ENCODE results near the gene BCR. TPM values are rescaled to one million over a fixed set of nuclear protein-coding genes. Genes with fewer than 3 reads are reported as not detected.

BCR gene
- total RNA-seq, 1 donor from 2014 or later: 98.1 TPM

DNA sequence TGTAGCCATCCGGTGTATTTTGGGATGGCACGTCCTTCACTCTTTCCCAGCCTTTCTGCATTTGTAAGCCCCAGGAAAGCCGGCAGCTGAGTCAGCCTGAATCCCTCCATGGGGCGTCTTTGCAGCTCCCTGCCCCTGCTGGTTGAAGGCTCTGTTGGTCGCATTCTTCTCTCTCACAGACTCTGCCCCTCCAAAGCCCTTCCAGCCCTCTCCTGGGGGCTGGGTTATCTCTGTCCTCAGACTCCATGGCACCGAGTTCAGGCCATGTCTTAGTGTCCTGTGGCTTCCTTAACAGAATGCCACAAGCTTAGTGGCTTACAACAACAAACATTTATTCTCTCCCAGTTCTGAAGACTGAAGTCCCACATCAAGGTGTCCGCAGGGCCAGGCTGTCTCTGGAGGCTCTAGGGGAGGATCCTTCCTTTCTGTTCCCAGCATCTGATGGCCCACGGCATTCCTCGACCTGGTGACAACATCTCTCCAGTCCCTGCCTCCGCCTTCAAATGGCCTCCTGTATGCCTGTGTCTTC lies 62.2 kb downstream of the BCR start:
- no peak for DNase-seq (ENCODE audit: low spot score)

DNA sequence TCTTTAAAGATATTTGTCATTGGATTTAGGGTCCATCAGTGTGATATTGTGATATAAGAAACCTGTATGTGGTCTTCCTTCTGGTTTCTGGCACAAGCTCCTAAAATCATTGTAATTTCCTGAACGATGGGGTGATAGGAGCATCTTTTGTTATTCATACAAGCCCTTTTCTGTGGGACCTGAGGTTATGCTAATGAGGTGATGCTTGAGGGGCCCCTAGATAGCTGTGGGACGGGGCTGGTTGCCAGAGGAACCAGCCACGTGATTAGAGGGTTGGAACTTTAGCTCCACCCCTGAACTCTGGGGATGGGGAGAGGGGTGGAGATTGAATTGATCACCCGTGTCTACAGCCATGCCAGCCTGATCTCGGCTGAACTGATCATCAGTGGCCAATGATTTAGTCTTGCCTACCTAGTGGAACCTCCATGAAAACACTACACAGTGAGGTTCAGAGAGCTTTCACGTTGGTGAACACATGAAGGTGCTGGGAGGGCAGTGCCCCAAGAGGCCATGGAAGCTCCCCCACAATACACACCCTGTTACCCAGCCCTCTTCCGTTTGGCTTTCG lies 62.8 kb downstream of the BCR start:
- no peak for DNase-seq (ENCODE audit: low spot score)

DNA sequence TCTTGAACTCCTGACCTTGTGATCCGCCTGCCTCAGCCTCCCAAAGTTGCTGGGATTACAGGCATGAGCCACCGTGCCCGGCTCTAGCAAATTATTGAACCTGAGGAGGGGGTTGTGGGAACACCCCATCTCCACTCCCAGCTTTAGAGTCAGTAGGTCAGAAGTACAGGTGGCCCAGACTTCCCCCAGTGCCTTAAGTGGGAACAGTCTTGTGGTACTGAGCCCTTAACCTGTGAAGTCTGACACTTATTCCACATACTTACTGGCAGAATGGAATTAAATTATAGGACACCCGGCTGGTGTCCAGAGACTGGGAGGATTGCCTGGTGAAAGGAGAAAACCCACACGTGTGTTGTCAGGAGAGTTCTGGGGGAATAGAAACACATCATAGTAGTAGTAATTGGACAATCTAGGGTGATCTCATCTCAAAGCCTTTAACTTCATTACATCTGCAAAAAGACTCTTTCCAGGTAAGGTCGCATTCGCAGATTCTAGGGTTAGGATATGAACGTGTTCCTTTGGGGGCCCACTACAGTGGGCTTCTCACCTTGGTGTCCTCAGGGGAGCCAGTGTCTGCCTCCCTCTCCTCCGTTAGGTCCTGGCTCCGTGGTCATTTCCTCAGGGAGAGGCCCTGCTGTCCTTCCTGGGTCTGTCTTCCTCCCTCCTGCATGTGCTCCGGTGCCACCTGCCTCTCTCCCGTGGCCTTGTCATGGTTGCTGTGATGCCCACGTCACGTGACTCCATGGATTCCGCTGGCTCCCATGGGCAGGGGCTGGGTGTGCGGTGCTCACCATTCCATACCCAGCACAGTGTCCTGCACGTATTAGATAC lies 63.8 kb downstream of the BCR start:
- no peak for DNase-seq (ENCODE audit: low spot score)

DNA sequence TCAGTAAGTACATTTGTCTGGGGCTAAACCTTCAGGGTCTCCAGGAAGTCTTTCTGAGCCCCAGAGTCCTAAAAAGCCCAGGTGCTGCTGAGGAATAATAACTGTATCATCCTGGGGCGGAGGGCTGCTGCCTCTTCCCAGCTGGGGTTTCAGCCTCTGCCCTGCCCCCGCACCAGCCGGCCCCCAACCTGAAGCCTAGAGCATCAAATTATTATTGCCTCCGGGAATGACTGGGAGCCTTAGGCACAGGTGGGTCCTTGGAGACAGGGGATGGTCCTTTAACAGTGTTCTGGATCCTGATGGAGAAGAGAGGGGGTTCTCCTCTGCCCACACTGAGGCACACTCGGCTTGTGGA lies 64.4 kb downstream of the BCR start:
- no peak for DNase-seq (ENCODE audit: low spot score)

DNA sequence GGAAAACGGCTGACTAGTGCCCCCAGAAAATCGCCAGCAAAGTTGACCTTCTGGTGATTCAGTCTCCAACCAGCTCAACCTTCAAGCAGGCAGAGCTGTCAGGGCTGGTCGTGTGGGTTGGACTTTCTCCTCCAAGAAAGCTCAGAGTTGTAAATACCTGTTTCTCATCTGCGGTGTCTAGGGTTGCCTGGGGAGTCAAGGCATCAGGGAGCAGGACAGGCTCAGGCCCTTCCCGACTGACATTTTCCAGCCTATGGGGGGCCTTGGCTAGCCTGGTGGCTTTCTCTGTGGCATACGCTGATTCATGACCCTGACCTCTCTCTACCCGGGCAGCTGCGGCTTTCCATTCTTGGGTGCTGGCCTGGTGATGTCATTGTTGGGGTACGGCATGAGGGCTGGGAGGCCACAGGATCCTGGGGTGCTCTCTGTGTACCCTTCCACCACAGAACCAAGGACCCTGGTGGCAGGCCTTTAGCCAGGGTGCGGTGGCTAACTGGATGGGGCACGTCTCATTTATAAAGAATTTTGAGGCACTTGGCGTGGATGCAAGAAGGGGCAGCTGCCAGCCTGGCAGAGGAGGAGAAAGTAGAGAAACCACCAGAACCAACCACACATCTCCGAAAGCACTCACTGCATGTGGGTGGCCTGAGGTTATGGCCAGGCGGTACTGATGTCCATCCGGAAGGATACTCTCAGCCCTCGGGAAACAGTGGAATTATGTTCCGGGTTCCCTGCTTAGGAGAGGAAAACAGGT lies 64.9 kb downstream of the BCR start:
- no peak for DNase-seq (ENCODE audit: low spot score)

DNA sequence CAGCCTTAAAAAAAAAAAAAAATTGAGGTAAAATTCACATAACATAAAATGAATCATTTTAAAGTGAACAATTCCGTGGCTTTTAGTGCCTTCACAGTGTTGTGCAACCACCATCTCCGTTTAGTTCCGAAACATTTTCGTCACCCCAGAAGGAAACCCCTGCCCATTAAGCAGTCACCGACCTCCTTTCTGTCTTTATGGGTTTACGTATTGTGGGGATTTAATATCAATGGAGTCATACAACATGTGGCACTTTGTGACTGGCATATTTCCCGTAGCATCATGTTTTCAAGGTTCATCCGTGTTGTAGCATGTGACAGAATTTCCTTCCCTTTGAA lies 65.5 kb downstream of the BCR start:
- DNase-seq (ENCODE audit: low spot score): no peak

DNA sequence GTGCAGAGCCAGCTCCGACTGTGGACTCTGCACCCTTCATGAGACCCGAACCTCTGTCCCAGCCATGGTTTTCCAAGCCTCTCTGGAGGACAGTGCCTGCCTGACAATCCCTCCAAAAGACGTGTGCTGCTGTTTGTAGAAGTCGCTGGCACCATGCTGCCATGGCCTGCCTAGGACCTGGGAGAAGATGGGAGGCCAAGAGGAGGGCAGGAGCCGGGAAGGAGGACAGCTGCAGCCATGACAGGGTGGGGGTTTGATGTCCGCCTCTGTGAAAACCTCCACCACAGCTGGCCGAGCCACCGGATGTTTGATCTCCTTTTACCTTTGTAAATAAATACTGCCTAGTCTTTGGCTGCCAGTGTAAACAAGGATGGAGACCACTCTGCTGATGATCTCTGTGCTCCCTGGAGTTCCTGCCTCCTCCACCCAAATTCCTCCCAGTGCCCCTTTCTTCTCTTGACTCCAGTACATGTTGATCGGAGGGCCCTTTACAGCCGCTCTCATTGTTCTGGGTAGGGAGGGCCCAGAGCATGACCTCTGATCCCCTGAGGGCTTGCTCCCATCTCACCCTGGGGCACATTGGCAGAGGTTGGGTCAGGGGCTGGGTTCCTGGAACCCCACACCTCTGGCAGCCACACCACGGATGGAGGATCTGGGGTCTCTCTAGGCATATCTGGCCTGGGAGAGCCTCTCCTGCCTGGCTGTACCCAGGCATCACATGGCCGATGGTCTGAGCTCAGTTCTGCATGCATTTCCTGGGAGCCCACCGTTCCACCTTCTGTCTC lies 66.9 kb downstream of the BCR start:
- DNase-seq (ENCODE audit: low spot score): no peak

DNA sequence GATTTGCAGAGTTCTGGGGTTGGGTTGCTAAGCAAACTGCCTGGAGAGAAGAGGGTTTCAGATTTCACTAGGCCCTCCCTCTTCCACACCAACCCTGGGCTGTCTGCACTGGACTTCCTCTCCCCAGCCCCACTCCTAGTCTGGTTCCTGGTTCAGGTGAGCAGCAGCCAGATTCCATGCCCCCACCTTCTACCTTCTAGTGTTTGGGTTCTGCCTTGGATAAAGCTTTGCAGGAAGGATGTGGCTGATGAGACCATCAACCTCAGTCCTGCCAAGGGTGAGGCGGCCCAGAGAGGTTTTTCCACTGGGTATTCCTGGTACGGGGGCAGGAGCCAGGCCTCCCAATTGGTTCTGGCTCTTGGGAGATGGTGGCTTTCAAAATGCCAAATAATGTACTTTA lies 68.3 kb downstream of the BCR start:
- no peak for DNase-seq (ENCODE audit: low spot score)

DNA sequence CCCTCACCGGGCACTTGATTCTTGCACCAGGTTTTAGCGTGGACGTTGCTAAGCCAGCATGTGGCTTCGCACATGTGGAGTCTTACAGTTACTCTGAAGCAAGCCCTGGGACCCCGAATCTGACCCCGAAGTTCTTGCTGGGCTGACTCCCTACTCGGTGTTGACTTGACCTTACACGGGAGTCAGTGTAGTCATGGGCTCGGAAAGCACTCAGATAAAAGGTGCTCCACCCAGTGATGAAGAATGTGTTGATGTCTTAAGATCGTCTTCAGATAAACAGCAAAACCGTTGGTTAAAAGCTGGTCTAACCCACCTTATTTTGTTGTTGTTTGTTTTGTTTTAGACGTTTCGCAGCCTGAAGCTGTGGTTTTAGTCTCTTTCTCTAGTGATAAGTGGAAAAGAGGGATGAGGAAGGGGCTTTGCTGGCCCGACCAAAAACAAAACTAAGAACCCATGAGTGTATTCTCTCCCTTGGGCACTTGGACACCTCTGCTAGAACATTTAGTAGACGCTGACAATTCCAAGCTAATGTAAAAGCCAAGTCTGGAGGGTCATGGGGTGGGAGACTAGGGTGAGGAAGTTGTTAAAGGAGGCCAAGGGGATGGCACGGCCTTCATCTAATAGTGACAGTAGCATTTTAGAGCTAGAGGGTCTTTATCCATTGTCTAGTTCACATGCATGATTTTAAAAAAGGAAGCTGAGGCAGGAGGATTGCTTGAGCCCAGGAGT lies 69.9 kb downstream of the BCR start:
- DNase-seq (ENCODE audit: low spot score): no peak

DNA sequence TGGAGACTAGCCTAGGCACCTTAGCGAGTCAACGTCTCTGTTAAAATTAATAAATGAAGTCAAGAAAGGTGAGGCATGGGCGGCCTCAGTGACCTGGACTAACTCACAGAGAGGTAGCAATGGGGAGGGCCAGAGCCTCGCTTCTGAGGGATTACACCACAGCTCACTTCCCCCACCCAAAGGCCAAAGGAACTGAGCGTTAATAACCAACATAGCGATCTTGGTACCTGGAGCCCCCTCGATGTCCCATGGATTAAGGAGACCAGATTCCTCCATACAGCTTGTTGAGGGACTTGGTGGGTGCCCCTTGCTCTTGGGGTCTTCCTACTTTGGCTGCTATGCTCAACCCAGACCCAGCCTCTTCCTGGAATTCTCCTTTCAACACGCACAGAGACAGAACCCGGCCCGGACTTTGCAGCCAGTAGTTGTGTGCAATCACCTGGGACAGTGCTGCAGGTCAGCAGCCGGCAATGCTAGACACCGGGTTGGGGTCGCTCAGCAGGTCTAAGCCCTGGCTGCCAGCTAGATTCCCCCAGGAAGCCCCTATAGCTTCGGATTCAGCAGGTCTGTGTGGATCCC lies 70.6 kb downstream of the BCR start:
- no peak for DNase-seq (ENCODE audit: low spot score)

DNA sequence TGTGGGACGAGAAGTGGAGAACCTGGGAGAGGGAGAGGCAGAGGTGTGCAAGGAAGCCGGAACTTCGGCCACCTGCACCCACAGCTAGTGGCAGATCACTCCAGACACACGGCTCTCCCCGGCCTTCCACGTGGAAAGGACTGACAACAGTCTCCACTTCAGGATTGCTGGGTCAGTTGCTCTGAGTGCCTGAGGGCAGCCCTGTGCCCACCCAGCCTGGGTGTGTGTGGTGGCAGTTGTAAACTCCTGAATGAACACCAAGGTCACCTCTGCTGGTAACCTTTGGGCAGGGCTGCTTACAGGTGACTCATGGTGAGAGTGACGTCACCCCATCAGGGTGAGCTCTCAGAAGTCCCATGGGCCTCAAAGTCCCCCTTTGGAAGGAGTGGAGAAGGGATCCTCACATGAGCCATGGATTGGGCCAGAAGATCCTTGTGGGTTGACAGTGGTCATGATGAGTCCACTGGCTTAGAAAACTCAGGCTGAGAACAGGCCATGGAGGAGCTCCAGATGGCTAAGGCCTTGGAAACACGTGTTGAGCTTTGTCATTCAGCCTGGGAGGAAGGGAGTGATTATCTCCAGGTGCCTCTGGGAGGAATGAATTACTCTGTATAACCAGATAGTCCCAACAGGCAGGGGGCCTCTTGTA lies 71.3 kb downstream of the BCR start:
- DNase-seq (ENCODE audit: low spot score): no peak

DNA sequence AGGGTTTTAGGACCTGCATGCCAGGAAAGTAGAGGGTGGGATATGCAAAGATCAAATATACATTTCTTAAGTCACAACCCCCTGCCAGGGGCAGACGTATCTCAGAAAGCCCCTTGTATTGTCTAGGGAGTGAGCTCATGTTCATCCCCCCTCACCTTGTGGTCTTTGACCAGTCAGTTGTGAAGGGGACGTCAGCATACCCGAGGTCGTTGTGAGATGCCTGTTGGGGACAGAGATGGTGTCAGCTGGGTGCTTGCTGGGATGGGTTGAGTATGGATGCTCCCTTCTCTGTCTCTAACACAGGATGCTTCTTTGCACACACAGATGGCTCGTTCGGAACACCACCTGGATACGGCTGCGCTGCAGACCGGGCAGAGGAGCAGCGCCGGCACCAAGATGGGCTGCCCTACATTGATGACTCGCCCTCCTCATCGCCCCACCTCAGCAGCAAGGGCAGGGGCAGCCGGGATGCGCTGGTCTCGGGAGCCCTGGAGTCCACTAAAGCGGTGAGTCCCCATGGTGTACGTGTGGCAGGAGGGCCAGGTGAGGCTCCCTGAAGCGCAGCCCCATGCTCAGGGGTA lies 73.3 kb downstream of the BCR start:
- DNase-seq (ENCODE audit: low spot score): no peak

DNA sequence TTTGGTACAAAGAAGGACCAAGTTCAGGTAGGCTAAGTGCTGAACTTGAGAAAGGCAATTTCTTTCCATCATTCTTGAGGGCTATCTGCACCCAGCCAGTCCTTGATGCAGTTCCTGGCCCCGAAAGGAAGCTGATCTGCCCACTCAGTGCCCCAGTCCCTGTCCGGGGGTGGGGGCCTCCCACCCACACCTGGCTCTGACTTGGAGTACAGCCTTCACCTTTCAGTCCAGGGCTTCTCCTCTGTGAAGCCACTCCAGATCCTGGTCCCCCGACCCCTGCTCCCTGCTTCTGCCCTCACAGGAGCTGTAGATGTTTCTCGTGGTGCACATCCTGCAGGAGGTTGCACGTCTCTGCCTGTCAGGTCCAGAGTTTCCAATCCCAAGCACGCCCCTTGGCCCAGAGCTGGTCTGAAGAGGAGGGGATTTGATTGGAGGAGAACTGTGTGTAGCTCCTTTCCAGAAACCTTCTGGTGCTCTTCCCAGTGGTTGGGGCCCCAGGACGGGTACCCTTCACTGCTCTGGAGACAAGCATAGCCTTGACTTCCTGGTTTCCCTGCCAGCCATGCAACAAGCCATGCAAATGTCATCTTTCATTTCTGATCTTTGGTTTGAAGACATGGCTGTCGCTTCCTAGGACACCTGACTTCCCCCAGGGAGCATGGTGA lies 75.3 kb downstream of the BCR start:
- DNase-seq (ENCODE audit: low spot score): no peak

DNA sequence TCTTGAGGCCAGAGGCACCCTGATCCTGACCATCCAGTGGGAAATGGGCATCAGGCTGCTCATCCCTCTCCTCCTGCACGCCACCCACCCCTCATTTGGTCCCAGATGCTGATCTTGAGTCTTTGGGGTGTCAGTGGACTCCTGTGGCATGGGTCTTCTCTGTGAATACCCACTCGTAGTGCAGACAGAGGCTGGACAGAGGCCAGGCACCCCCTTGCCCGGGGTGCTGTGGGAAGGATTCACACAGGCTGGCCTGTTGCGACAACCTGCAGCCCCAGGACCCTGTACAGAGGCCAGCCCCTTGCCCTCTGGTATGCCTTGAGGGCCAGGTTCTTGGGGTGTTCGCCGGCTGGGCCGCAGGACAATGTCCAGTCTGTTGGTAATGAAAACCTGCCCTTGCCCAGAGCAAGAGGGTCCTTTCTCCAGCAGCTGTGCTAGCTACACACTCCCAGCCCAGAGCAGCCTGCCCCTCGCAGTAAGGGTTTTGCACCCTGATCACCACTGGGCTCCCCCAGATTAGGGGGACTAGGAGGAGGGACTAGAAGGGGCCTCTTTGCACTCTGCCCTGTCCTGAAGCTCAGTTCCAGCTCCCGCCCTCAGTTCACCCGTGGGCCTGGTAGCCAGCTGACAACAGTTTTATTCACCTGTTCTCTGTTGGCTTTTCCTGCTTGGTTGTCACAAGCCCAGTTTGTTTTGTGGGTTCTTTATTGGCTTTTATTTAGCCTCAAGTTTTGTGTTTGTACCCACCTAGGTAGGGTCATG lies 76.0 kb downstream of the BCR start:
- no peak for DNase-seq (ENCODE audit: low spot score)

DNA sequence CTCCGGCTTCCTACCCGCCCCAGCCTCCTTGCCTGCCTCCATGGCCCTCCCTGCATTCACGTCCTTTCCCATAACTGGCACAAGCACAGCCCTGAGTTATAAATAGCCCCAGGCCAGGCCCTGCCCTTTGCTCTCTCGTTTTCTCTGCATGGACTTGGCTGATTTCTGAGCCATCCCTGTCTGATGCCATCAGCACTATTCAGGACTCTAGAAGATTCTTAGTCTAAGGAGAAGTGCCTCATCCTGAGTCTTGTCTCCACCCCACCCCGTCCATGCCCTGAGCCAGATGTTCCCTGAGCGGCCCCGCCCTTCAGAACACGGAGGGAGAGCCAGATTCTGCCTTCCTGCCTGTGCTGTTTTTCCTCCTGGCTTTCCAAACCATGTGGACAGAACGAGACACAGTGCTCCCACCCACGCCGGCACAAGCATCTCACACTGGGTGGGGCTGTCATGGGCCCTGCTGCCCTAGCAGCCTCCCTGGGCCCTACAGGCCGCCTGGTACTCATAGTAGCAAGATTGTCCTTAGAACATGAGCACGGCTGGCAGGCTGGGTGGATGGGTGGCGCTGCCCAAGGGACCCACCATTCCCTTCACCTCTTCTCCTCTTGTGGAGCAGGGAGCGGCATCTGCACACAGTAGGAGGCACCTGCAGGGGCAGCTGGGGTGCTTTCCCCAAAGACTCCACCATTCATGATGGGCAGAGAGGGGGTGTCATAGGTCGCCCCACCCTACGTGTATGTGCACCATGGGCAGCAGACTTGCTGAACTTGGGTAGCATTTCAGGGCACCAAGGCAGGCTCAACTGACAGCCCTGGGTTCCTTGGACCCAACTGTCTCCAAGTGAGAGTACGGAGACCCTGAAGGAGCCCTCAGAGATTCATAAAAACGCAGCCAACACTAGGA lies 76.9 kb downstream of the BCR start:
- DNase-seq (ENCODE audit: low spot score): no peak

DNA sequence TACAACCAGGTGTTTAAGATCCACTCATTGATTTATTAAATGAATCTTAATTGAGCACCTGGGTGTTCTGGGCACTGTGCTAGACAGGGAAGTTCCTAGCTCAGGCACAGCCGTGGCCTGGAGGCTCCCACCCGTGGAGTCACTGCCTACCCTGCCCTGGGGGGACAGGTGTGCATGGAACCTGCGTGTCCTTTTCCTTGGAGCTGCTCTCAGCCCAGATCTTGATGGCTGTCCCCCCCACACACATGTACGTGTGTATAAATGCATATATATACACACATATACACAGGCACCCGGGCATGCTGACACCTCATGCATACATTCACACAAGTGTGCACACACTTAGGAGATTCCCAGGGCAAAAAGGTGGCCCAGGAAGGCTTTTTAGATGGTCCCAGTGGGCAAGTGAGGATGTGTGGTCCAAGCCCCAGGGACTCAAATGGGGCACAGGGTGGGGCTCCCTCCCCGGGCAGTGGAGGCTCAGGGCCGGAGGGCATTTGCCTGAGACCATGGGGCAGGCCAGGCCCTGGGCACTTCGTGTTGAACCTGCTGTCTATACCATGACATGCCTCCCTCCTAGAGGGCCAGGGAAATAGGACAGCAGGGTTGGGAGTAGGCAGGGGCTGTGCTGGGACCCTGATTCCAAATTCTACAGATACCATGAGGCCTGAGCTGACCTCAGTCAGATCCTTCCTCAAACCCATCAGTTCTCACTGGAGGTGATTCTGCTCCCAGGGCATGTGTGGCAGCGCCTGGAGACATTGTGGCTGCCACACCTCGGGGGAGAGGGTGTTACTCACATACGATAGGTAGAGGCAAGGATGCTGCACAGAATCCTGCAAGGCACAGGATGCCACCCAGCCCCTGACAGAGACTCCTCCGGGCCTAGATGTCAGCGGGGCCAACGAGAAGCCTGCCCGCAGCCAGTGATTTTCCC lies 77.8 kb downstream of the BCR start:
- DNase-seq (ENCODE audit: low spot score): no peak
